Suppressor macrophage treated with lipopolysaccharide for 4 hours (primary cell): ENCODE data around the gene NRXN3.
A peak's percentile ranks its signal among the peaks of the same experiment; 100 is the strongest.

ENCODE experiments used
- DNase-seq: peaks from one replicate; pipeline ENCODE4 v3.0.0-alpha.2; 2020

The NRXN3 gene

GRCh38 chr14:78170203-78170602 is at the start of gene NRXN3:
Gene NRXN3 (plus strand): TSS chr14:78170373. CDS start chr14:78243094, 72,721 bp downstream.
- DNase-seq = no peak

- no peak for DNase-seq
Observed at GRCh38 chr14:78122436-78122835, 47.7 kb upstream of the NRXN3 start.

GRCh38 chr14:78123650-78124253 is 46.4 kb upstream of the NRXN3 start:
- no peak for DNase-seq

- DNase-seq = no peak
Observed at GRCh38 chr14:78127961-78128360, 42.2 kb upstream of the NRXN3 start.

GRCh38 chr14:78129375-78129774 is 40.8 kb upstream of the NRXN3 start:
- DNase-seq = no peak

- no peak for DNase-seq
Observed at GRCh38 chr14:78130356-78130755, 39.8 kb upstream of the NRXN3 start.

GRCh38 chr14:78131201-78131600 is 39.0 kb upstream of the NRXN3 start:
- peak; percentile 5 for DNase-seq

- DNase-seq = no peak
Observed at GRCh38 chr14:78131616-78132015, 38.6 kb upstream of the NRXN3 start.

GRCh38 chr14:78135450-78135891 is 34.7 kb upstream of the NRXN3 start:
- peak; percentile 36 for DNase-seq

- DNase-seq = no peak
Observed at GRCh38 chr14:78136695-78137094, 33.5 kb upstream of the NRXN3 start.

GRCh38 chr14:78141590-78141989 is 28.6 kb upstream of the NRXN3 start:
- DNase-seq = no peak

GRCh38 chr14:78142998-78143397 is 27.2 kb upstream of the NRXN3 start:
- no peak for DNase-seq

- peak; percentile 66 for DNase-seq
Observed at GRCh38 chr14:78143489-78144145, 26.6 kb upstream of the NRXN3 start.

GRCh38 chr14:78152201-78153063 is 17.7 kb upstream of the NRXN3 start:
- no peak for DNase-seq

GRCh38 chr14:78153064-78153341 is 17.2 kb upstream of the NRXN3 start:
- no peak for DNase-seq

GRCh38 chr14:78154827-78155226 is 15.3 kb upstream of the NRXN3 start:
- DNase-seq = no peak

GRCh38 chr14:78156196-78156595 is 14.0 kb upstream of the NRXN3 start:
- DNase-seq = no peak

GRCh38 chr14:78157494-78158437 is 12.4 kb upstream of the NRXN3 start:
- peak; percentile 12 for DNase-seq

GRCh38 chr14:78162202-78162601 is 8.0 kb upstream of the NRXN3 start:
- DNase-seq = peak; percentile 18

GRCh38 chr14:78164226-78164853 is 5.8 kb upstream of the NRXN3 start:
- DNase-seq = peak; percentile 29

- no peak for DNase-seq
Observed at GRCh38 chr14:78172428-78172827, 2.3 kb downstream of the NRXN3 start.

- no peak for DNase-seq
Observed at GRCh38 chr14:78173346-78174035, 3.3 kb downstream of the NRXN3 start.
